Measurements from ENCODE around the gene HUNK.

- no peak for TF ChIP-seq POLR2A (IDR thresholded peaks at IDR 0.05)
- no peak for TF ChIP-seq CTCF (IDR thresholded peaks at IDR 0.05)
Observed at GRCh38 chr21:32008714-32009113, 135.9 kb downstream of the HUNK start.
